ENCODE measurements around the gene FAM227B. TPM values are rescaled to one million over a fixed set of nuclear protein-coding genes. Genes with fewer than 3 reads are reported as not detected.

FAM227B gene
- total and polyA plus RNA-seq, 10 donors = 4.1 to 7.5 (median 5.2) TPM

GRCh38 chr15:49301562-49301961, 319.1 kb downstream of the FAM227B start:
- Histone ChIP-seq H3K27me3 (replicated peaks in 1 of 7) (no peaks in the 10 kb centered on the region), H3K4me3 (no peak overlapping the region), H3K9me3 (peaks cover 0 to under 1% (median 0%) of the 10 kb centered on the region in 8 donors), H3K4me1 (no peaks in the 10 kb centered on the region), H3K36me3 (peaks cover 3 to 47% (median 10%) of the 10 kb centered on the region in 6 donors), H3K27ac (no peak overlapping the region)
- TF ChIP-seq POLR2AphosphoS5 (IDR thresholded peaks at IDR 0.05) = no peak
- TF ChIP-seq CTCF (IDR thresholded peaks at IDR 0.05 in 8 of 11, conservative IDR thresholded peaks at IDR 0.05 in 3 of 11) = no peak
- TF ChIP-seq POLR2A (IDR thresholded peaks at IDR 0.05) = no peak
- no peak for DNase-seq
- intact Hi-C loops (cut with DNase I; ENCODE audit: low total_unique reads) = no loop called here

- intact Hi-C loops (cut with DNase I; ENCODE audit: low total_unique reads) = no loop called here
- WGBS, 5 donors = 90 to 96% (median 94%) methylated on average over 3 of the region's 3 CpGs
- TF ChIP-seq CTCF (IDR thresholded peaks at IDR 0.05 in 8 of 11, conservative IDR thresholded peaks at IDR 0.05 in 3 of 11) (no peak), POLR2AphosphoS5 (IDR thresholded peaks at IDR 0.05) (no peak), POLR2A (IDR thresholded peaks at IDR 0.05) (no peak)
- Histone ChIP-seq H3K4me3 (no peak overlapping the region), H3K27ac (no peak overlapping the region), H3K9me3 (peaks cover 0 to 6% (median 0%) of the 10 kb centered on the region in 8 donors), H3K27me3 (replicated peaks in 1 of 7) (no peaks in the 10 kb centered on the region), H3K4me1 (no peaks in the 10 kb centered on the region), H3K36me3 (peaks cover 3 to 54% (median 10%) of the 10 kb centered on the region in 6 donors)
- DNase-seq = no peak
Measured at GRCh38 chr15:49300856-49301255, 319.8 kb downstream of the FAM227B start.

GRCh38 chr15:49297584-49297983, 323.0 kb downstream of the FAM227B start:
- no peak for DNase-seq
- peaks cover 0 to 6% (median 0%) of the 10 kb centered on the region in 8 donors for H3K9me3 ChIP-seq
- 96 to 100% (median 100%) methylated on average over 1 of the region's 1 CpG for WGBS, 5 donors
- TF ChIP-seq POLR2AphosphoS5 (IDR thresholded peaks at IDR 0.05) = no peak
- no peak for TF ChIP-seq POLR2A (IDR thresholded peaks at IDR 0.05)
- TF ChIP-seq CTCF (IDR thresholded peaks at IDR 0.05 in 8 of 11, conservative IDR thresholded peaks at IDR 0.05 in 3 of 11) = no peak
- peaks cover 0 to 59% (median 3%) of the 10 kb centered on the region in 6 donors for H3K36me3 ChIP-seq
- intact Hi-C loops (cut with DNase I; ENCODE audit: low total_unique reads) = no loop called here
- H3K27ac ChIP-seq = no peak overlapping the region
- no peak overlapping the region for H3K4me3 ChIP-seq
- no peaks in the 10 kb centered on the region for H3K27me3 ChIP-seq (replicated peaks in 1 of 7)
- H3K4me1 ChIP-seq = no peaks in the 10 kb centered on the region

- WGBS, 5 donors = 94 to 100% (median 95%) methylated on average over 1 of the region's 1 CpG
- H3K4me3 ChIP-seq = no peak overlapping the region
- H3K27me3 ChIP-seq (replicated peaks in 1 of 7) = no peaks in the 10 kb centered on the region
- peaks cover 0 to 60% (median 9%) of the 10 kb centered on the region in 6 donors for H3K36me3 ChIP-seq
- intact Hi-C loops (cut with DNase I; ENCODE audit: low total_unique reads) = no loop called here
- DNase-seq = no peak
- no peak for TF ChIP-seq POLR2AphosphoS5 (IDR thresholded peaks at IDR 0.05)
- TF ChIP-seq CTCF (IDR thresholded peaks at IDR 0.05 in 8 of 11, conservative IDR thresholded peaks at IDR 0.05 in 3 of 11) = no peak
- TF ChIP-seq POLR2A (IDR thresholded peaks at IDR 0.05) = no peak
- H3K9me3 ChIP-seq = peaks cover 0 to 6% (median 0%) of the 10 kb centered on the region in 8 donors
- no peak overlapping the region for H3K27ac ChIP-seq
- H3K4me1 ChIP-seq = no peaks in the 10 kb centered on the region
Measured at GRCh38 chr15:49296258-49296657, 324.4 kb downstream of the FAM227B start.

All from spleen (tissue), 11 donors.